GM20000 (cell line): ENCODE data around the gene PIK3C2B.

ENCODE experiments used
- DNase-seq: peaks from one replicate; pipeline ENCODE4 v3.0.0; 2012; ENCODE audit warnings: low spot score
- CTCF ChIP-seq: IDR thresholded peaks from 2 replicates; pipeline ENCODE4 v1.5.1; 2012; ENCODE audit warnings: mild to moderate bottlenecking, control low read depth; ENCODE audit errors: extremely low read depth, missing control alignments

PIK3C2B gene

GRCh38 chr1:204466416-204467405 lies 27.9 kb downstream of the PIK3C2B start:
- TF ChIP-seq CTCF, result no peak
- DNase-seq, result no peak

GRCh38 chr1:204465546-204466415 lies 28.8 kb downstream of the PIK3C2B start:
- DNase-seq, result peak; percentile 75
- no peak for TF ChIP-seq CTCF

GRCh38 chr1:204464701-204465100 lies 29.9 kb downstream of the PIK3C2B start:
- no peak for DNase-seq
- TF ChIP-seq CTCF, result no peak

GRCh38 chr1:204464187-204464631 lies 30.4 kb downstream of the PIK3C2B start:
- DNase-seq, result no peak
- no peak for TF ChIP-seq CTCF

GRCh38 chr1:204463125-204464060 lies 31.2 kb downstream of the PIK3C2B start:
- no peak for TF ChIP-seq CTCF
- DNase-seq, result no peak

GRCh38 chr1:204462229-204462561 lies 32.4 kb downstream of the PIK3C2B start:
- no peak for TF ChIP-seq CTCF
- DNase-seq, result no peak
